GM18502 (cell line): ENCODE data around the gene IGF2.

Experiments used
- ATAC-seq: cut with Tn5 transposase; IDR thresholded peaks from one replicate; pipeline ENCODE4 v1.9.1; 2021; ENCODE audit warnings: mild to moderate bottlenecking; ENCODE audit not compliant: unreplicated experiment, poor library complexity

Gene IGF2

GRCh38 chr11:2107521-2107920 lies 31.7 kb downstream of the IGF2 start:
- ATAC-seq, result no peak

- no peak for ATAC-seq
Measured at GRCh38 chr11:2106583-2107209, 32.5 kb downstream of the IGF2 start.

- ATAC-seq, result no peak
Measured at GRCh38 chr11:2105511-2105910, 33.7 kb downstream of the IGF2 start.

GRCh38 chr11:2104524-2105440 lies 34.4 kb downstream of the IGF2 start:
- no peak for ATAC-seq

GRCh38 chr11:2103668-2104523 lies 35.3 kb downstream of the IGF2 start:
- ATAC-seq, result no peak

- no peak for ATAC-seq
Measured at GRCh38 chr11:2102883-2103213, 36.3 kb downstream of the IGF2 start.

GRCh38 chr11:2102132-2102882 lies 36.9 kb downstream of the IGF2 start:
- ATAC-seq, result no peak

GRCh38 chr11:2101171-2101675 lies 38.0 kb downstream of the IGF2 start:
- no peak for ATAC-seq

GRCh38 chr11:2100361-2101170 lies 38.6 kb downstream of the IGF2 start:
- no peak for ATAC-seq

- ATAC-seq, result no peak
Measured at GRCh38 chr11:2099516-2100349, 39.5 kb downstream of the IGF2 start.

- ATAC-seq, result no peak
Measured at GRCh38 chr11:2098691-2099515, 40.3 kb downstream of the IGF2 start.

- no peak for ATAC-seq
Measured at GRCh38 chr11:2097998-2098690, 41.0 kb downstream of the IGF2 start.

GRCh38 chr11:2097356-2097997 lies 41.7 kb downstream of the IGF2 start:
- ATAC-seq, result no peak

GRCh38 chr11:2096919-2097301 lies 42.3 kb downstream of the IGF2 start:
- ATAC-seq, result no peak

GRCh38 chr11:2096011-2096918 lies 42.9 kb downstream of the IGF2 start:
- ATAC-seq, result no peak
